ENCODE measurements around the gene ZNF518B.

DNA sequence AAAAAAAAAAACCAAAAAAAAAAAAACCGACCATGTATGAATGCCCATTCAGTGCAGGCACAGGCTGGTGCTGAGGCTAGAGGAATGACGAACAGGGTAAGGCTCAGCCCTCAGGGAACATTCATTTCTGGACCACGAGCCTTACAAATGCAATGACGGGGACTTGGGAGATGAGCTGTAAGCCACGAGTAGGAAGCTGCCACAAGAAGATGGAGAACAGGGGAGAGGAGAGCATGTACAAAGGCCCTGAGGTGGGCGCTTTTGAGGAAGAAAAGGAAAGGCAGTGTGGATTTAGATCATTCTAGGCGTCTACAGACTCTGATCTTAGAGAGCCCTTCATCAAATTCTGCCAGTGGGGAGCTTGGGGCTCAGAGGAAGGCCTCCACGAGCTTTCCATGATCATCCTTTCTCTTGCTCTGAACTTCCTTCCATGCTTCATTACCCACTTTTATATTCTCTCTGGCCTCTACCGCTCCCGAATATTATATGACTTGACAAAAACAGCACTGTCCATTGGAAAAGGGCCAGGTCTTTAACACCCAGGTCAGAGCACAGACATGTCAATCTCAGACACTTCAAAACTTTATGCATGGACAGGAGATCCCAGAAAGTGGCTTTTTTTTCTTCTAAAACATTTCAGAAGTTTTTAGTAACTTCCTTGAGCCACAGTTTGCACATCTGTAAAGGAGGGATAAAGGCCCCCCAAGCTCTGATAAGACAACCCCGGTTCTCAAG, 3.3 kb upstream of the ZNF518B start:
- TF ChIP-seq, protein P1, sequence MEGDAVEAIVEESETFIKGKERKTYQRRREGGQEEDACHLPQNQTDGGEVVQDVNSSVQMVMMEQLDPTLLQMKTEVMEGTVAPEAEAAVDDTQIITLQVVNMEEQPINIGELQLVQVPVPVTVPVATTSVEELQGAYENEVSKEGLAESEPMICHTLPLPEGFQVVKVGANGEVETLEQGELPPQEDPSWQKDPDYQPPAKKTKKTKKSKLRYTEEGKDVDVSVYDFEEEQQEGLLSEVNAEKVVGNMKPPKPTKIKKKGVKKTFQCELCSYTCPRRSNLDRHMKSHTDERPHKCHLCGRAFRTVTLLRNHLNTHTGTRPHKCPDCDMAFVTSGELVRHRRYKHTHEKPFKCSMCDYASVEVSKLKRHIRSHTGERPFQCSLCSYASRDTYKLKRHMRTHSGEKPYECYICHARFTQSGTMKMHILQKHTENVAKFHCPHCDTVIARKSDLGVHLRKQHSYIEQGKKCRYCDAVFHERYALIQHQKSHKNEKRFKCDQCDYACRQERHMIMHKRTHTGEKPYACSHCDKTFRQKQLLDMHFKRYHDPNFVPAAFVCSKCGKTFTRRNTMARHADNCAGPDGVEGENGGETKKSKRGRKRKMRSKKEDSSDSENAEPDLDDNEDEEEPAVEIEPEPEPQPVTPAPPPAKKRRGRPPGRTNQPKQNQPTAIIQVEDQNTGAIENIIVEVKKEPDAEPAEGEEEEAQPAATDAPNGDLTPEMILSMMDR (IDR thresholded peaks at IDR 0.05), result no peak
- TF ChIP-seq, protein P2, sequence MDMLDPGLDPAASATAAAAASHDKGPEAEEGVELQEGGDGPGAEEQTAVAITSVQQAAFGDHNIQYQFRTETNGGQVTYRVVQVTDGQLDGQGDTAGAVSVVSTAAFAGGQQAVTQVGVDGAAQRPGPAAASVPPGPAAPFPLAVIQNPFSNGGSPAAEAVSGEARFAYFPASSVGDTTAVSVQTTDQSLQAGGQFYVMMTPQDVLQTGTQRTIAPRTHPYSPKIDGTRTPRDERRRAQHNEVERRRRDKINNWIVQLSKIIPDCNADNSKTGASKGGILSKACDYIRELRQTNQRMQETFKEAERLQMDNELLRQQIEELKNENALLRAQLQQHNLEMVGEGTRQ (IDR thresholded peaks at IDR 0.05), result no peak
